Osteocyte (in vitro differentiated cells): ENCODE results near the gene MRNIP. TPM values are rescaled to one million over a fixed set of nuclear protein-coding genes. Genes with fewer than 3 reads are reported as not detected.

ENCODE experiments used
- DNase-seq: peaks from one replicate; pipeline ENCODE4 v3.0.0; 2021; ENCODE audit warnings: mixed read lengths; ENCODE audit not compliant: unreplicated experiment; ENCODE audit errors: extremely low spot score
- H3K27ac Mint-ChIP-seq: one replicate; pipeline ENCODE4 v1.8.0; 2021; ENCODE audit warnings: mild to moderate bottlenecking, mixed read lengths; ENCODE audit not compliant: unreplicated experiment
- H3K27me3 Mint-ChIP-seq: one replicate; pipeline ENCODE4 v1.8.0; 2021; ENCODE audit warnings: mixed read lengths; ENCODE audit not compliant: unreplicated experiment
- H3K36me3 Mint-ChIP-seq: one replicate; pipeline ENCODE4 v1.8.0; 2021; ENCODE audit warnings: mixed read lengths; ENCODE audit not compliant: unreplicated experiment
- H3K4me1 Mint-ChIP-seq: one replicate; pipeline ENCODE4 v1.8.0; 2021; ENCODE audit warnings: mixed read lengths; ENCODE audit not compliant: unreplicated experiment
- H3K4me3 Mint-ChIP-seq: one replicate; pipeline ENCODE4 v1.8.0; 2021; ENCODE audit warnings: mild to moderate bottlenecking, moderate library complexity, mixed read lengths; ENCODE audit not compliant: unreplicated experiment
- H3K9me3 Mint-ChIP-seq: one replicate; pipeline ENCODE4 v1.8.0; 2021; ENCODE audit warnings: mixed read lengths; ENCODE audit not compliant: unreplicated experiment
- total RNA-seq: library from RNA; stranded (reverse); gene quantifications from 2 replicates; pipeline ENCODE4 v1.2.1, GENCODE V29; 2021
- TF ChIP-seq, protein P1 (sequence below): fragments of 200-600 bp; sonication (generic); IDR thresholded peaks from 2 replicates; pipeline ENCODE4 v1.5.0; 2021; ENCODE audit warnings: antibody characterized with exemption, mild to moderate bottlenecking, moderate library complexity

MRNIP gene
- total RNA-seq, 1 donor from 2014 or later = 25.8 TPM

- peak; percentile 93 for DNase-seq
- Mint-ChIP-seq H3K4me3 (peak within 1 kb of the TSS; percentile 93), H3K36me3 (peaks cover 25% of the 10 kb centered on the region), H3K27ac (peak within 1 kb of the TSS; percentile 97), H3K27me3 (no peaks in the 10 kb centered on the region), H3K4me1 (peaks cover 59% of the 10 kb centered on the region), H3K9me3 (no peaks in the 10 kb centered on the region)
- TF ChIP-seq, protein P1, sequence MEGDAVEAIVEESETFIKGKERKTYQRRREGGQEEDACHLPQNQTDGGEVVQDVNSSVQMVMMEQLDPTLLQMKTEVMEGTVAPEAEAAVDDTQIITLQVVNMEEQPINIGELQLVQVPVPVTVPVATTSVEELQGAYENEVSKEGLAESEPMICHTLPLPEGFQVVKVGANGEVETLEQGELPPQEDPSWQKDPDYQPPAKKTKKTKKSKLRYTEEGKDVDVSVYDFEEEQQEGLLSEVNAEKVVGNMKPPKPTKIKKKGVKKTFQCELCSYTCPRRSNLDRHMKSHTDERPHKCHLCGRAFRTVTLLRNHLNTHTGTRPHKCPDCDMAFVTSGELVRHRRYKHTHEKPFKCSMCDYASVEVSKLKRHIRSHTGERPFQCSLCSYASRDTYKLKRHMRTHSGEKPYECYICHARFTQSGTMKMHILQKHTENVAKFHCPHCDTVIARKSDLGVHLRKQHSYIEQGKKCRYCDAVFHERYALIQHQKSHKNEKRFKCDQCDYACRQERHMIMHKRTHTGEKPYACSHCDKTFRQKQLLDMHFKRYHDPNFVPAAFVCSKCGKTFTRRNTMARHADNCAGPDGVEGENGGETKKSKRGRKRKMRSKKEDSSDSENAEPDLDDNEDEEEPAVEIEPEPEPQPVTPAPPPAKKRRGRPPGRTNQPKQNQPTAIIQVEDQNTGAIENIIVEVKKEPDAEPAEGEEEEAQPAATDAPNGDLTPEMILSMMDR = no peak
Observed at GRCh38 chr5:179820483-179821297, 37.9 kb downstream of the MRNIP start, which contains the start of gene SQSTM1. Gene SQSTM1 (plus strand): TSS chr5:179820905. CDS start chr5:179820937, 32 bp downstream.

- Mint-ChIP-seq H3K36me3 (peaks cover 21% of the 10 kb centered on the region), H3K4me3 (peak overlapping the region; percentile 79), H3K27ac (peak overlapping the region; percentile 96), H3K9me3 (no peaks in the 10 kb centered on the region), H3K27me3 (no peaks in the 10 kb centered on the region), H3K4me1 (peaks cover 55% of the 10 kb centered on the region)
- no peak for DNase-seq
- TF ChIP-seq, protein P1 = no peak
Observed at GRCh38 chr5:179820127-179820482, 38.5 kb downstream of the MRNIP start.

- TF ChIP-seq, protein P1 = no peak
- Mint-ChIP-seq H3K4me1 (peaks cover 49% of the 10 kb centered on the region), H3K36me3 (peaks cover 16% of the 10 kb centered on the region), H3K9me3 (no peaks in the 10 kb centered on the region), H3K27me3 (no peaks in the 10 kb centered on the region), H3K27ac (peak overlapping the region; percentile 96), H3K4me3 (peak overlapping the region; percentile 79)
- DNase-seq = peak; percentile 91
Observed at GRCh38 chr5:179819296-179820126, 39.1 kb downstream of the MRNIP start.

- Mint-ChIP-seq H3K4me1 (peaks cover 48% of the 10 kb centered on the region), H3K27ac (peak overlapping the region; percentile 96), H3K36me3 (peaks cover 13% of the 10 kb centered on the region), H3K9me3 (no peaks in the 10 kb centered on the region), H3K4me3 (peak overlapping the region; percentile 67), H3K27me3 (no peaks in the 10 kb centered on the region)
- TF ChIP-seq, protein P1 = no peak
- peak; percentile 94 for DNase-seq
Observed at GRCh38 chr5:179818746-179819295, 39.8 kb downstream of the MRNIP start.
